GM15510 (cell line): ENCODE data around the gene SLC25A22.

Experiments used
- POLR2A ChIP-seq: IDR thresholded peaks from 3 replicates; pipeline ENCODE4 v1.6.1; 2011; ENCODE audit warnings: borderline replicate concordance; ENCODE audit not compliant: insufficient read length; ENCODE audit errors: extremely low read depth

Gene SLC25A22

DNA sequence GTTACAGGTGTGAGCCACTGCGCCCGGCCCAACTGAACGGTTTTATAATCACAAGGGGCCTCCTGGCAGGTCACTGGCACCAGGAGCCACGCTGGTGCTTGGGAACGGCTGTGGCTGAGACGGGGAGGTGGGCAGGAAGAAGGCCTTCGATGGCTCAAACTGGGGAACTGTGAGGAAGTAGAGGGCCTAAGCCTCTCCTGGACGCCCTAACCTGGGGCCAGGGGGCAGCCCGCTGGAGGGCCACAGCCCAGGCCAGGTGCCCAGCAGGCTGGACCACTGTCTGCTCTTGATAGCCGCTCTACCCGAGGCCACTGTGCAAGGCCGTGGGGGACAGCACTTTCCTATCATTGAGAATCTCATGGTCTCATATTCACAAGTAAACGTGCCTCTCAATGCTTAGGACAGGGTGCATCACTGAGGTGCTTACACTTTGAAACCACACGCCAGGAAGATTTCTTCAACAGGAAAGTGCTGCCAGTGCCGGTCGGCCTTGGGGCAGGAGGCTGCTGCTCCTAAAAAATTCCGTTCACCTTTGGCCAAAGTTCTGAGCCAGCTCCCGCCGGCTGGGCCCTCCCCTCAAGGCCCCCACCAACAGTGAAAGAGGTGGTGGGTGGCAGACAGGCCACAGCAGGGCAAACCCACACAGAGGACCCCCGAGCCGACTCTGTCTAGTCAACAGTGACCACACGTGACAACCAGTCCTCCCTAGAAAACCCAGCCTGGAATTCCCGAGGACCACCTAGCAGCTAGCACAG is 28.0 kb downstream of the SLC25A22 start:
- TF ChIP-seq POLR2A: no peak

GRCh38 chr11:767238-767637 is 30.8 kb downstream of the SLC25A22 start:
- TF ChIP-seq POLR2A: no peak

DNA sequence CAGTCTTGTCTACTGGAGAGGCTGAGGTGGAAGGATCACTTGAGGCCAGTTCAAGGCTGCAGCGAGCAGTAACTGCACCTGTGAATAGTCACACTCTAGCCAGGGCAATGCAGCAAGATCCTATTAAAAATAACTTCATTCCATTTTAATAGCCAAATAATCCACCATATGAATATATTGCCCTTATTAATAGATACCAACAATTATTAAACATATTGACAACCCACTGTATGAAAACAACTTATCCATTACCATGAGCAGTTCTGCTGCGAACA is 31.2 kb downstream of the SLC25A22 start:
- no peak for TF ChIP-seq POLR2A

DNA sequence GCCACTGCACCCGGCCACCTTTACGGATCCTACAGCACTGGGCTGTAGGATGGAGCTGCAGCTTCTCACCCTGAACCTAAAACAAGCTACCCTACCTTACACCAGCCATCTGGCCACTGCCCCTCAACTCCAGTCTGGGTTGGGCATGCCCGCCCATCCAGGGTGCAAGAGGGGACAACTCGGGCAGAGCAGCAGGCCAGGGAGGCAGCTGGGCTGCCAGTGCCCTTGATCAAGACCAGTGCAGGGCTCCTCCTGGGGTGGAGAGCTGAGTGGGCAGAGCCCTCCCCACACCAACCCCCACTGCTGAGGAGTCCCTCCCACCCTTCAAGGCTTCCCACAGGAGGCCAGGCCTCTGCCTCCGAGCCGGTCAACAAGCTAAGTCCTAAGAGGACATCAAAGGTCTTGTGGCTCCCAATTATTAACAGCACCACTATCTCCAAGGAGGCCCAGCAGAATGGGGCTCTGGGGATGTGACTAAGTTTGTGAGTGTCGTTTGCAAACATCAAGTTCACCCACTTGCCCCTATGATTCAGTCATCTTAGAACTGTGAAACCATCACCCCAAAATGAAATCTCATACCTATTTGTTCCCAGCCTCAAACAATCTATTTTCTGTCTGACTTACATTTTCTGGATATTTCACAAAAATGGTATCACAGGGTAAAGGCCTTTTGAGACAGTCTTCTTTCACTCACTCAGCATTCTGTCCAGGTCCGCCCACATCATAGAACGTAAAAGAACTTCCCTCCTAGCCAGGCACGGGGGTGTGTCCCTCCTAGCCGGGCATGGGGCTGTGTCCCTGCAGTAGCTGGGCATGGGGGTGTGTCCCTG is 31.8 kb downstream of the SLC25A22 start:
- no peak for TF ChIP-seq POLR2A

DNA sequence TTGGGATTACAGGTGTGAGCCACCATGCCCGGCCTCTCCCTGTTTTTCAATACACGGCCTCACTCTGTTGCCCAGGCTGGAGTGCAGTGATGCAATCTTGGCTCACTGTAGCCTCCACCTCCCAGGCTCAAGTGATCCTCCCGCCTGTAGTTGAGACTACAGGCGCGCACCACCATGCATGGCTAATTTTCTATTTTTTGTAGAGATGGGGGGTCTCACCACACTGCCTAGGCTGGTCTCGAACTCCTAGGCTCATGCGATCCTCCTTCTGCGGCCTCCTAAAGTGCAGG is 32.3 kb downstream of the SLC25A22 start:
- TF ChIP-seq POLR2A: no peak

- no peak for TF ChIP-seq POLR2A
Measured at GRCh38 chr11:765025-765801, 32.9 kb downstream of the SLC25A22 start.

DNA sequence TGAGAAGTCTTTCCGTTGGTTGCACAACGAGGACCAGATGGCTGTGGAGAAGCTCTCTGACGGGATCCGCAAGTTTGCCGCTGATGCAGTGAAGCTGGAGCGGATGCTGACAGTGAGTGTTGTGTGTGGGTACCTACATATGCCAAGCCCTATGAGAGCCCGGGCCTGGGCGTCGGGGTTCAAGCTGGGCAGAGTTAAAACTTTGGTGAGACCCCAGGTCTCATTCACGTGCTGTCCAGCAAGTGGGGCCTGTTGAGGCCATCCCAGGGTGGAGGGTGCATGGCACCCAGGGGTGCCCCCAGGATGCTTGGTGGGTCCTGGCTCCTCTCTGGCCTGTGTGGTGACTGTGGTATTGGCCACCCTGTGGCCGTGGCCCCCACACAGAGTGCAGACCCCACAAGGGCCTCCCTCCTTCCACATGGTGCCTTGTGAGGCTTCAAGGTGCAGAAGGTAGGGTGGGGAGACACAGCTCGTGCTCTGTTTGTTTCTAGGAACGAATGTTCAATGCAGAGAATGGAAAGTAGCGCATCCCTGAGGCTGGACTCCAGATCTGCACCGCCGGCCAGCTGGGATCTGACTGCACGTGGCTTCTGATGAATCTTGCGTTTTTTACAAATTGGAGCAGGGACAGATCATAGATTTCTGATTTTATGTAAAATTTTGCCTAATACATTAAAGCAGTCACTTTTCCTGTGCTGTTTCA is 33.6 kb downstream of the SLC25A22 start:
- TF ChIP-seq POLR2A: peak; percentile 5

DNA sequence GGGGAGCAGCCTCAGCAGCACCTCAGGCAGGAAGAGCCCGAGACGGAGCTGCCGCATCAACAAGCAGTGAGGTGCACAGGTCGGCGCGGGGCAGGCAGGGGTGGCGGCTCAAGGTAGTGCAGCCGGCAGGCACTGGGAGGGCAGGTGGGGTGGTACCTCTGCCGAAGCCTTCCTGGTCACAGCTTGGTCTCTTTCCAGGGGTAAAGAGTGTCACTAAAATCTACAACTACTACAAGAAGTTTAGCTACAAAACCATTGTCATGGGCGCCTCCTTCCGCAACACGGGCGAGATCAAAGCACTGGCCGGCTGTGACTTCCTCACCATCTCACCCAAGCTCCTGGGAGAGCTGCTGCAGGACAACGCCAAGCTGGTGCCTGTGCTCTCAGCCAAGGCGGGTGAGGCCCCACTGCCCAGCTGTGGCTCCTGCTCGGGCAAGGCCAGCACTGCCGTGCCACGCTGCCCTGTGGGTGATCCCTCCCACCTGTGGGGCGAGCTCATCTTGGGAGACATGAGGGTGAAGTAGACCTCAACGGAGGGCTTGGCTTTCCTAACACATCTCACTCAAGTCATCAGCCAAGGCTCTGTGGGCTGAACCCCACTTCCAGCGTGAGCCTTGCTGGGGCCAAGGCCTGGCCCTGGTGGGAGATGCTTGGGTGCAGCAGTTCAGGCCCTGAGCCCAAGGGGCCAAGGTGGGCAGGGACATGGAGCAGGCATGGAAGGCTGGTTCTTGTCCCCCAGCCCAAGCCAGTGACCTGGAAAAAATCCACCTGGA is 34.3 kb downstream of the SLC25A22 start:
- no peak for TF ChIP-seq POLR2A

DNA sequence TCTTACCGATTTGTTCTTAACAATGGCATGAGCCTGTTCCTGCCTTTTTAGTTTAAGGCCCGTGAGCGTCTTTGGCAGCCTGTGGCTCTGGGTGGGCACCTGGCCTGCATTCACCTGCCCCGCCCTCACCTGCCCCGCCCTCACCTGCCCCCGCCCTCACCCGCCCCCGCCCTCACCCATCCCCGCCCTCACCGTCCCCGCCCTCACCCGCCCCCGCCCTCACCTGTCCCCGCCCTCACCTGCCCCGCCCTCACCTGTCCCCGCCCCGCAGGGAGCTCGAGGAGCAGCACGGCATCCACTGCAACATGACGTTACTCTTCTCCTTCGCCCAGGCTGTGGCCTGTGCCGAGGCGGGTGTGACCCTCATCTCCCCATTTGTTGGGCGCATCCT is 35.0 kb downstream of the SLC25A22 start:
- no peak for TF ChIP-seq POLR2A

DNA sequence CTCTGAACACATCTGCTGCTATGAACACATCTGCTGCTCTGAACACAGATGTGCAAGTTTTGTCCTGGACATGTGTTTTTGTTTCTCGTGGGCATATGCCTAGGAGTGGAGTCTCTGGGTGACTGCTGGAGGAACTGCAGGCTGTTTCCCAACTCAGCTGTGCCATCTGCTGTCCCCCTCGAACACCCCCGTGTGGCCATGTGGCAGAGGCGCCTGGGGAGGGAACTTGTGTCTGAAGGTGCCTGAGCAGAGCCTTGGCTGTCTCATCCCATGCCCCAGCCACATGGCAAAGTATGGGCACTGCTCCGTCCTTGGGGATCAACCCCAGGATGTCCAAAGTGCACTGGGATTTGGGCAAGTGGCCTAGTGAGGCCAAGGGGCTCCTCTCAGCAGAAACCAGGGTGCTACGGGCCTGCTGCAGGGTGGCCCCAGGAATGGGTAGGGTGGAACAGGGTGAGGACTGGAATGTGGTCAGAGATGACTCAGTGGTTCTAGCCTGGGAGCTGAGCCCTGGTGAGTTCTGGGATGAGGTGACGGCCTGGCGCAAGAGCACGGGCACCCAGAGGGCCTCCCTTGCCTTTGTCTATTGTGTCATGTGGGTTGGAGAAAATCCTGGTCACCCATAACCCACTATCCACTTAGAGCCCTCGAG is 35.5 kb downstream of the SLC25A22 start:
- no peak for TF ChIP-seq POLR2A

DNA sequence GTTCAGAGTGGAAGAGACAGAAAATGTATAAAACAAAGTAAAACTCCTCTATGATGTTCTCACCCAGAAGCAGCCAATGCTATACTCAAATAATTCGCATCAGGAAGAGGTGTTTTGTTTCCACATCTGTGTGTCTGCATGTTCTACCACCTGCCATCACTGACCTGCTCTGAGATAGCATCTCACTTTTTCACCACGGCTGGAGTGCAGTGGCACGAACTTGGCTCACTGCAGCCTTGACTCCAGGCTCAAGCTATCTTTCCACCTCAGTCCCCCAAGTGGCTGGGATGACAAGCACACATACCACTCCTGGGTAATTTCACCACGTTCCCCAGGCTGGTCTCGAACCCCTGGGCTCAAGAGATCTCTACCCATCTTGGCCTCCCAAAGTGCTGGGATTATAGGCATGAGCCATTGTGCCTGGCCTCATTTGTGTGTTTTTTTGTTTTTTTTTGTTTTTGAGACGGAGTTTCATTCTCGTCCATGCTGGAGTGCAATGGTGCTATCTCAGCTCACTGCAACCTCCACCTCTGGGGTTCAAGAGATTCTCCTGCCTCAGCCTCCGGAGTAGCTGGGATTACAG is 36.5 kb downstream of the SLC25A22 start:
- no peak for TF ChIP-seq POLR2A

DNA sequence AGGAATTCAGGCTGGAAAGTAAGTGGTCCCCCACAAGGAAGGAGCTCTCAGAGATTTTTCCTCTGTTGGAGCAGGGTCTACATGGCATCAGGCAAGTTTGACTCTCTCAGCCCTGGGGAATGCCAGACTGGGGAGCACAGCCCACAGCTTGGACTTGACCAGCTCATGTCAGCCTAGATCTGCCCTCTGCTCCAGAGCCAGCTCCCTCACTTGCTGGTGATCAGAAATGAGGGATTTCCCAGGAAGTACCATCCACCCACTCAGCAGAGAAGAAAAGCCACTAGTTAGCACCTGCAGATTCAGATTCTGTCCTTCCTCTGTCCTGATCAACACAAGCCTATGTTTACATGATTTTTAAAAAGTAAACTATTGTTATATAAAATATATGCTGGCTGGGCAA is 37.8 kb downstream of the SLC25A22 start:
- TF ChIP-seq POLR2A: no peak

DNA sequence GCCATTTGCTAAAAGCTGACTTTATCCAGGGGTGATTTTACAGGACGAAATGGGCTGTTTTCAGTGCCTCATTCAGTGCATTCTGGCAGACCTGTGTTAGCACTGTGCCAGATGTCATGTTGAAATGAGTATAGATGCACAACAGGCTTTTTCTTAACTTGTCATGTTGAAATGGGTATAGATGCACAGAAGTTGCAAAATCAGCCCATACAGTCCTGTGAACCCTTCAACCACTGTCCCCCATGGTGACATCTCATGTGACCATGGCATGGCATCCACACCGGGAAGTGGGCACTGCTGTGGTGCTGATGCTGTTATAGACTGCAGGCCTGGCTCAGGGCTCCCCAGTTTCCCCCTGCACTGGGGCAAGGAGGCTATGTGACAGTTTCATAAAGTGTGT is 48.4 kb downstream of the SLC25A22 start:
- no peak for TF ChIP-seq POLR2A

DNA sequence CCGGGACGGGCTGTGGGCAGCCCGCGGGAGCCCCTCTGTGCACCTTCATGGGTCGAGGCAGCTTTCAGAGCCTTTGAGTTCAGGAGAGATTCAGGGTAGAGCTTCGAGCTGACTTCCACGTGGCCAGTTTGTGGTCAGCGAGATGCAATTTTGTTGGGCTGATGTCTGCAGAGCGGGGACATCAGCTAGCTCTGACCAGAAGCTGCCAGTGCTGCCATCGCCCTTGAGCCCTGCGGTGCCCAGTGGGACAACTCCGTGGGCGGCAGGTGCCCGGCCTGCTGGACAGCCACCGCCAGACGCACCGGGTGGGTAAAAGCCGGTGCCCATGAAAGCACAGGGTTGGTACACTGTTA is 50.1 kb downstream of the SLC25A22 start:
- TF ChIP-seq POLR2A: no peak
